ENCODE results near the gene DDAH1.

DNA sequence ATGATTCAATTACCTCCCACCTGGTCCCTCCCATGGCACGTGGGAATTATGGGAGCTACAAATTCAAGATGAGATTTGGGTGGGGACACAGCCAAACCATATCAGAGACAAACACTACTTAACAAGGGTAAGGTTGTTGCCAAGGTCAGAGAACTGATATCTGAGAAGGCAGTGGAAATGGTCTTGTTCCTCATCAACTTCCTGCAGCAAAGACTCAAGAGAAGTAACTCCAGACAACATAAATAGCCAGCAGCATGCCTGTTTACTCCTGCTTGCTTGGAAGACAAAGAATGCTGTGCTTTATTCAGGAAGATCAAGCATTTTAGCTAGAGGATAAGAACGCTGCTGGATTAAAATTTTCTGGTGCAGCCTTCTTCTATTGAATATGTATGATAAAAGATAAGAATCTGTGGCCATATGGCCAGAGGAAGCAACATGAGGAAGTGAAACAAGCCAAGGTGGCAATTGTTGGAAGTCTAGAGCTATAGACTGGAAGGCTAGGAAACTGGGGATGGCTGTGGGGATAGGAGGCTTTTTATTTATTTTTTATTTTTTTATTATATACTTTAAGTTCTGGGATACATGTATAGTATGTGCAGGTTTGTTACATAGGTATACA lies 36.4 kb downstream of the DDAH1 start:
- TF ChIP-seq POLR2AphosphoS2 (conservative IDR thresholded peaks at IDR 0.05; ENCODE audit: low read length): no peak
- TF ChIP-seq, protein P1, sequence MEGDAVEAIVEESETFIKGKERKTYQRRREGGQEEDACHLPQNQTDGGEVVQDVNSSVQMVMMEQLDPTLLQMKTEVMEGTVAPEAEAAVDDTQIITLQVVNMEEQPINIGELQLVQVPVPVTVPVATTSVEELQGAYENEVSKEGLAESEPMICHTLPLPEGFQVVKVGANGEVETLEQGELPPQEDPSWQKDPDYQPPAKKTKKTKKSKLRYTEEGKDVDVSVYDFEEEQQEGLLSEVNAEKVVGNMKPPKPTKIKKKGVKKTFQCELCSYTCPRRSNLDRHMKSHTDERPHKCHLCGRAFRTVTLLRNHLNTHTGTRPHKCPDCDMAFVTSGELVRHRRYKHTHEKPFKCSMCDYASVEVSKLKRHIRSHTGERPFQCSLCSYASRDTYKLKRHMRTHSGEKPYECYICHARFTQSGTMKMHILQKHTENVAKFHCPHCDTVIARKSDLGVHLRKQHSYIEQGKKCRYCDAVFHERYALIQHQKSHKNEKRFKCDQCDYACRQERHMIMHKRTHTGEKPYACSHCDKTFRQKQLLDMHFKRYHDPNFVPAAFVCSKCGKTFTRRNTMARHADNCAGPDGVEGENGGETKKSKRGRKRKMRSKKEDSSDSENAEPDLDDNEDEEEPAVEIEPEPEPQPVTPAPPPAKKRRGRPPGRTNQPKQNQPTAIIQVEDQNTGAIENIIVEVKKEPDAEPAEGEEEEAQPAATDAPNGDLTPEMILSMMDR (IDR thresholded peaks at IDR 0.05): no peak
